SK-N-SH treated with all-trans-retinoic acid at 6 μM for 48 hours (cell line): ENCODE results near the gene MNX1.

ENCODE experiments used
- ATAC-seq: fragments of 200-7000 bp; cut with Tn5 transposase; 3 replicates; pipeline ENCODE4 v1.9.1; 2020; ENCODE audit warnings: mild to moderate bottlenecking, moderate library complexity
- BACH2 ChIP-seq: fragments of 250-450 bp; sonication (Bioruptor Pico); IDR thresholded peaks from 2 replicates; pipeline ENCODE4 v1.9.0; 2021; ENCODE audit warnings: mild to moderate bottlenecking, borderline replicate concordance
- CREB5 ChIP-seq: fragments of 250-450 bp; sonication (Bioruptor Pico); IDR thresholded peaks from 2 replicates; pipeline ENCODE4 v1.5.1; 2020; ENCODE audit warnings: low read depth, mild to moderate bottlenecking, moderate library complexity
- CSDC2 ChIP-seq: fragments of 250-450 bp; sonication (Bioruptor Pico); IDR thresholded peaks from 2 replicates; pipeline ENCODE4 v1.5.0; 2020; ENCODE audit warnings: mild to moderate bottlenecking, moderate library complexity
- GLIS3 ChIP-seq: fragments of 250-450 bp; sonication (Bioruptor Pico); IDR thresholded peaks from 2 replicates; pipeline ENCODE4 v1.5.0; 2020; ENCODE audit warnings: mild to moderate bottlenecking, moderate library complexity
- ISL1 ChIP-seq: fragments of 250-450 bp; sonication (Bioruptor Pico); IDR thresholded peaks from 2 replicates; pipeline ENCODE4 v2.1.2; 2022; ENCODE audit warnings: mild to moderate bottlenecking, moderate library complexity
- OSR1 ChIP-seq: fragments of 250-450 bp; sonication (Bioruptor Pico); IDR thresholded peaks from 2 replicates; pipeline ENCODE4 v1.8.0; 2022; ENCODE audit warnings: moderate library complexity, mild to moderate bottlenecking, inconsistent platforms
- PATZ1 ChIP-seq: fragments of 250-450 bp; sonication (Bioruptor Pico); IDR thresholded peaks from 2 replicates; pipeline ENCODE4 v1.8.0; 2020; ENCODE audit warnings: mild to moderate bottlenecking, moderate library complexity, borderline replicate concordance
- PPARA ChIP-seq: fragments of 250-450 bp; sonication (Bioruptor Pico); IDR thresholded peaks from 2 replicates; pipeline ENCODE4 v1.5.0; 2020; ENCODE audit warnings: mild to moderate bottlenecking, borderline replicate concordance
- RARB ChIP-seq: fragments of 250-450 bp; sonication (Bioruptor Pico); IDR thresholded peaks from 2 replicates; pipeline ENCODE4 v1.8.0; 2021; ENCODE audit warnings: mild to moderate bottlenecking, moderate library complexity
- SNAI2 ChIP-seq: fragments of 250-450 bp; sonication (Bioruptor Pico); IDR thresholded peaks from 2 replicates; pipeline ENCODE4 v1.5.0; 2020; ENCODE audit warnings: mild to moderate bottlenecking, moderate library complexity
- TCF4 ChIP-seq: fragments of 250-450 bp; sonication (Bioruptor Pico); IDR thresholded peaks from 2 replicates; pipeline ENCODE4 v1.8.0; 2021; ENCODE audit warnings: mild to moderate bottlenecking, moderate library complexity, borderline replicate concordance
- TOX ChIP-seq: fragments of 250-450 bp; sonication (Bioruptor Pico); IDR thresholded peaks from 2 replicates; pipeline ENCODE4 v1.8.0; 2021; ENCODE audit warnings: mild to moderate bottlenecking, moderate library complexity, borderline replicate concordance
- TSHZ2 ChIP-seq: fragments of 250-450 bp; sonication (Bioruptor Pico); IDR thresholded peaks from 2 replicates; pipeline ENCODE4 v1.5.0; 2020; ENCODE audit warnings: mild to moderate bottlenecking, moderate library complexity
- ZC3H10 ChIP-seq: fragments of 250-450 bp; sonication (Bioruptor Pico); IDR thresholded peaks from 2 replicates; pipeline ENCODE4 v1.5.1; 2021; ENCODE audit warnings: mild to moderate bottlenecking, moderate library complexity
- ZFP3 ChIP-seq: fragments of 250-450 bp; sonication (Bioruptor Pico); IDR thresholded peaks from 2 replicates; pipeline ENCODE4 v1.5.0; 2020; ENCODE audit warnings: mild to moderate bottlenecking, moderate library complexity
- ZFP30 ChIP-seq: fragments of 450-650 bp; formaldehyde crosslinking; IDR thresholded peaks from 2 replicates; pipeline ENCODE4 v1.5.0; 2022; ENCODE audit warnings: mild to moderate bottlenecking, moderate library complexity
- ZNF70 ChIP-seq: fragments of 450-650 bp; formaldehyde crosslinking; IDR thresholded peaks from 2 replicates; pipeline ENCODE4 v1.5.0; 2020; ENCODE audit warnings: mild to moderate bottlenecking, moderate library complexity

The MNX1 gene

GRCh38 chr7:157017149-157017548 is 6.7 kb upstream of the MNX1 start:
- TF ChIP-seq ZC3H10 (no peak), TSHZ2 (CRISPR knock-in tag) (no peak), CSDC2 (CRISPR knock-in tag) (no peak), PATZ1 (no peak), TOX (CRISPR knock-in tag) (no peak), CREB5 (CRISPR knock-in tag) (no peak), OSR1 (CRISPR knock-in tag) (no peak), TCF4 (CRISPR knock-in tag) (no peak)
- ATAC-seq, result no peak

GRCh38 chr7:157016352-157017041 is 6.0 kb upstream of the MNX1 start:
- TF ChIP-seq SNAI2 (no peak), ZFP30 (CRISPR knock-in tag) (no peak), BACH2 (CRISPR knock-in tag) (no peak), GLIS3 (CRISPR knock-in tag) (no peak), PPARA (CRISPR knock-in tag) (no peak), ZFP3 (CRISPR knock-in tag) (no peak), CSDC2 (CRISPR knock-in tag) (no peak), ZNF70 (CRISPR knock-in tag) (no peak), ISL1 (CRISPR knock-in tag) (no peak), PATZ1 (no peak), OSR1 (CRISPR knock-in tag) (no peak), RARB (no peak)
- ATAC-seq, result no peak

GRCh38 chr7:157016024-157016351 is 5.5 kb upstream of the MNX1 start:
- ATAC-seq, result no peak
- TF ChIP-seq SNAI2 (no peak), PATZ1 (no peak), CREB5 (CRISPR knock-in tag) (no peak), TSHZ2 (CRISPR knock-in tag) (no peak), ZC3H10 (no peak)
